OCI-LY7 (cell line): Measurements from ENCODE around the gene PRR7. TPM values are rescaled to one million over a fixed set of nuclear protein-coding genes. Genes with fewer than 3 reads are reported as not detected.

ENCODE experiments used
- BruUV-seq: library from RNA; stranded (reverse); fragments of 400-500 nt; replicated peaks from 2 replicates; lab custom pipeline; 2021; lab: Mats Ljungman, UMichigan
- CTCF ChIA-PET: fragments of 300-600 bp; sonication (Branson Sonifier 250); formaldehyde crosslinking; loops from one replicate; lab custom pipeline; 2022; ENCODE audit warnings: antibody characterized with exemption; ENCODE audit not compliant: unreplicated experiment; lab: Charles Lee
- POLR2A ChIA-PET: fragments of 300-600 bp; sonication (Branson Sonifier 250); formaldehyde crosslinking; loops from one replicate; lab custom pipeline; 2022; ENCODE audit warnings: antibody characterized with exemption; lab: Charles Lee
- DNase-seq: peaks from one replicate; pipeline ENCODE4 v3.0.0-alpha.2; 2015; ENCODE audit warnings: low spot score
- H2AFZ ChIP-seq: fragments of 200-600 bp; sonication (generic), shearing (Covaris generic); 2 replicates; pipeline ENCODE4 v1.6.1; 2014; ENCODE audit warnings: mild to moderate bottlenecking, antibody characterized with exemption, low read length, moderate library complexity
- H3K27ac ChIP-seq: fragments of 200-600 bp; sonication (generic); 2 replicates; pipeline ENCODE4 v1.5.1; 2014; ENCODE audit warnings: mixed run types, low read depth, mild to moderate bottlenecking, moderate library complexity, low read length, inconsistent platforms; ENCODE audit not compliant: poor library complexity, severe bottlenecking
- H3K36me3 ChIP-seq: fragments of 200-600 bp; sonication (generic); 2 replicates; pipeline ENCODE4 v1.6.1; 2014; ENCODE audit warnings: mild to moderate bottlenecking, antibody characterized with exemption, low read length, moderate library complexity, mixed read lengths; ENCODE audit not compliant: insufficient read depth
- H3K4me1 ChIP-seq: fragments of 200-600 bp; sonication (generic); 2 replicates; pipeline ENCODE4 v1.5.1; 2014; ENCODE audit warnings: mild to moderate bottlenecking, low read length; ENCODE audit not compliant: insufficient read depth, poor library complexity, severe bottlenecking
- H3K4me2 ChIP-seq: fragments of 200-600 bp; sonication (generic); 2 replicates; pipeline ENCODE4 v1.6.1; 2014; ENCODE audit warnings: mild to moderate bottlenecking, low read length
- H3K4me3 ChIP-seq: fragments of 200-600 bp; sonication (generic); 2 replicates; pipeline ENCODE4 v1.5.1; 2014; ENCODE audit warnings: mild to moderate bottlenecking, low read depth, low read length; ENCODE audit not compliant: poor library complexity, severe bottlenecking
- H3K79me2 ChIP-seq: fragments of 200-600 bp; sonication (generic); 2 replicates; pipeline ENCODE4 v1.6.1; 2016; ENCODE audit warnings: low read depth, mild to moderate bottlenecking, low read length, moderate library complexity, mixed read lengths; ENCODE audit not compliant: insufficient read depth
- H3K9me2 ChIP-seq: fragments of 200-600 bp; sonication (generic); 2 replicates; pipeline ENCODE4 v1.6.1; 2016; ENCODE audit warnings: mild to moderate bottlenecking, low read length, mixed read lengths; ENCODE audit not compliant: insufficient read depth
- H3K9me3 ChIP-seq: fragments of 200-600 bp; sonication (generic); 2 replicates; pipeline ENCODE4 v1.6.1; 2014; ENCODE audit warnings: mild to moderate bottlenecking, mixed run types, low read length, mixed read lengths
- H4K20me1 ChIP-seq: fragments of 200-600 bp; sonication (generic); 2 replicates; pipeline ENCODE4 v1.6.1; 2014; ENCODE audit warnings: mild to moderate bottlenecking, antibody characterized with exemption, low read length, moderate library complexity, mixed read lengths; ENCODE audit not compliant: insufficient read depth
- CTCF ChIP-seq: fragments of 200-600 bp; sonication (generic); conservative IDR thresholded peaks from 2 replicates; pipeline ENCODE4 v1.5.1; 2014; ENCODE audit warnings: mild to moderate bottlenecking, antibody characterized with exemption, low read length, moderate library complexity, mixed read lengths
- EZH2phosphoT487 ChIP-seq: fragments of 200-600 bp; sonication (generic); IDR thresholded peaks from 2 replicates; pipeline ENCODE4 v1.6.1; 2018; ENCODE audit warnings: low read depth, borderline replicate concordance, mild to moderate bottlenecking, mixed run types, antibody characterized with exemption, low read length, moderate library complexity, mixed read lengths
- intact Hi-C: fragments of 100-400 bp; cut with micrococcal nuclease; formaldehyde crosslinking; loops from one replicate; pipeline ENCODE4 v1.10.0; 2022; ENCODE audit not compliant: unreplicated experiment
- total RNA-seq, 2 experiments: library from RNA; depleted of rRNA in 1 of 2; stranded (reverse); fragments of >200 nt in 1 of 2; shearing (Covaris generic) in 1 of 2; gene quantifications; 2 replicates each; pipeline ENCODE4 v1.2.3, GENCODE V29; 2014 to 2022

Gene PRR7
- total RNA-seq, 2 experiments from 2014 or later, result 12.8 to 13.6 TPM

GRCh38 chr5:177492841-177493240, 46.2 kb downstream of the PRR7 start:
- H3K4me1 ChIP-seq, result peaks cover 49% of the 10 kb centered on the region
- H2AFZ ChIP-seq, result no peak overlapping the region
- H3K79me2 ChIP-seq, result no peaks in the 10 kb centered on the region
- H3K9me3 ChIP-seq, result no peaks in the 10 kb centered on the region
- BruUV-seq, result no TSS peak
- CTCF ChIA-PET, result no interaction called here
- H4K20me1 ChIP-seq, result peaks cover 6% of the 10 kb centered on the region; the same call in 1 of the 2 replicates
- no peak overlapping the region for H3K4me2 ChIP-seq
- H3K9me2 ChIP-seq, result no peaks in the 10 kb centered on the region
- H3K36me3 ChIP-seq, result no peaks in the 10 kb centered on the region
- intact Hi-C loops, result no loop called here
- TF ChIP-seq EZH2phosphoT487 (no peak), CTCF (no peak)
- H3K27ac ChIP-seq, result no peak overlapping the region
- DNase-seq, result no peak
- POLR2A ChIA-PET, result no interaction called here
- H3K4me3 ChIP-seq, result no peak overlapping the region

- Histone ChIP-seq H3K79me2 (no peaks in the 10 kb centered on the region), H3K9me2 (no peaks in the 10 kb centered on the region), H2AFZ (no peak overlapping the region), H3K9me3 (no peaks in the 10 kb centered on the region), H3K36me3 (no peaks in the 10 kb centered on the region), H3K4me1 (peaks cover 54% of the 10 kb centered on the region), H3K4me3 (no peak overlapping the region), H4K20me1 (peaks cover 6% of the 10 kb centered on the region; the same call in 1 of the 2 replicates), H3K27ac (peak overlapping the region; percentile 51), H3K4me2 (peak overlapping the region; percentile 96)
- intact Hi-C loops, result no loop called here
- TF ChIP-seq CTCF (no peak), EZH2phosphoT487 (no peak)
- BruUV-seq, result no TSS peak
- CTCF ChIA-PET, result no interaction called here
- DNase-seq, result no peak
- POLR2A ChIA-PET, result interaction anchor here (0.6 kb wide), 2 partner anchors 13 to 139 kb away, joined by 3 read pairs; no protein-coding TSS in a partner anchor
Measured at GRCh38 chr5:177493795-177494345, 47.3 kb downstream of the PRR7 start.
